Activated naive CD4-positive, alpha-beta T cell treated with anti-CD3 and anti-CD28 coated beads for 36 hours (primary cell): ENCODE results near the gene SCN8A. TPM values are rescaled to one million over a fixed set of nuclear protein-coding genes. Genes with fewer than 3 reads are reported as not detected.

Source experiments
- total RNA-seq, 2 experiments: library from RNA; stranded (reverse); gene quantifications; one replicate each; pipeline ENCODE4 v1.2.3, GENCODE V29; 2021

SCN8A gene
- total RNA-seq, 2 experiments from 2014 or later = 0.42 to 0.50 TPM

Other genes with a start within 250 kb of the SCN8A start
- gene CELA1, start 244.6 kb upstream of the SCN8A start, total RNA-seq = under 1 TPM in 1 of 2 experiments, not detected in 1; 0.29 TPM
- 1 to 10 TPM; 5.1 to 5.4 TPM for gene GALNT6, start 199.8 kb upstream of the SCN8A start, total RNA-seq
- gene SLC4A8, start 166.4 kb upstream of the SCN8A start, total RNA-seq = 1 to 10 TPM in 1 of 2 experiments, under 1 TPM in 1; 0.89 to 1.8 TPM